ENCODE results near the gene NCOR2. TPM values are rescaled to one million over a fixed set of nuclear protein-coding genes. Genes with fewer than 3 reads are reported as not detected.

The NCOR2 gene
- total RNA-seq, 1 donor from 2014 or later, result 7.3 TPM

GRCh38 chr12:124562018-124562795 lies 5.2 kb downstream of the NCOR2 start:
- FAIRE-seq (no peak), DNase-seq (ENCODE audit: low spot score in 2 of 2) (no peak)

- DNase-seq (ENCODE audit: low spot score in 2 of 2), result no peak
- FAIRE-seq, result no peak
These were observed 6.2 kb downstream of the NCOR2 start for GRCh38 chr12:124561231-124561630.

- no peak for FAIRE-seq
- no peak for DNase-seq (ENCODE audit: low spot score in 2 of 2)
These were observed 7.1 kb downstream of the NCOR2 start for GRCh38 chr12:124560146-124560890.

DNA sequence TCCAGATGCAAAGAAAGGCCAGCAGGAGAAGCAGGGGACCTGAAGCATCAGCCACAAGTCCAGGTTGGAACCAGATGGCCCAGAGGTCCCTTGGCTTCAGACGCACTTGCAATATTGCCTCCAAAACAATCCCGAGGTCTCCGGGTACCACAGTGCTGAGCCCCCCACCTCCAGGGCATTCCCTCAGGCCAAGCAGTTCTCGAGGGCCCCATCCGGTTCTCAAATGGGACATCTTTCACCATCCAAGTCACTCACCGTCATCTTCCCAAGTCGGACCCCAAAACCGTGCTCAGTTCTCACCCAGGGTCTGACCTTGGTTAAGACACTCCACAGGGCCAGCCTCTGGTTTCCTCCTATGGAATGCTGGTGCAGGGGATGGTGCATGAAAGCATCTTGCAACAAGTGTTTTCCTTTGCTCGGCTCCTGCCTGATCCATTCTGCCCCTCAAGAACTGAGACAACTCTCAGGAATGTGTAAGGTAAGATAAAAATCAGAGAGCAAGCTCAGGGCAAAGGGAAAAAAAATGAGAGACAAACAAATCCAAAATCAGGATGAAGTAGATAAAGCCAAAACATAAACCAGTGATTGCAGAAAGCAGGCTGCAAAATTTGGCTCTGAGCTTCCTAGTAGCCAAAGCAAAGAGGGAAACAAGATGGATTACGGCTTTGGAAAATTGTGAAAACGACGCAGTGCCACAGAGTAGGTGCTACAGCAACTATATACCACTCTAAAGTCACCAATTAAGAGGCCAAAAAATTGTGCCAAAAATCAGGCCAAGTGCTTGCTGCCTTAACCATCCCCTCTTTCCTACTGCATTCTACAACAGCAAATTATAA lies 8.0 kb downstream of the NCOR2 start:
- FAIRE-seq (no peak), DNase-seq (ENCODE audit: low spot score in 2 of 2) (no peak)

GRCh38 chr12:124558313-124558712 lies 9.1 kb downstream of the NCOR2 start:
- DNase-seq (ENCODE audit: low spot score in 2 of 2), result no peak
- FAIRE-seq, result no peak

DNA sequence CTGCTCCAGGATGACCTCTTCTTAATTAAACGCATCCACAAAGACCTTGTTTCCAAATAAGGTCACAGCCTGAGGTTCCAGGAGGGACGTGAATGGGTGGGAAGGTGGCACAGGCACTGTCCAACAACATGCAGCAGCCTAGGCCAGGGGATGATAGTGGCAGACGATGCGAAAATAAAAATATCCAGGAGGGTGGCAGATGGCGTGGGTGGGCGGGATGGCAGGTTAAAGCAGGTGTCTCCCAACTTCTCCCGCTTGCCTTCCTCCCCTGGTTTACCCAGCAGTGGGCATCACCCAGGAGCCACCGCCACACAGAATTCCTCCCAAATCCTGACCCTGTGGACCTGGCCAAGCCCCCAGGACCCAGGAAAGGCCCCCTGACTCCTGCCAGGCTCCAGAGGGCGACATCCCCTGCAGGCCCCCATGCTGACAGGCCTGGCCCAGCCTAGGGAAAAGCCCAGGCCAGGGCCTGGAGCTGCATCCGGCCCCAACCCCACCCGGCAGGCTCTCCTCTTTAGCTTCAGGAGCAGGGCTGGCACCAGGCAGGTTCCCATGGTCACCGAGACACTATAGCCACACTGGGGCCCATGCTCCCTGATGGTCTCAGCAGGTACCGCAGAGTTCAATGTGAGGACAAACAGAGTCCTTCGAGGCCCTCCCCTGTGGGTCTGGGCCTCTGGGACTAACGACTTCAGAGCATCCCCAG lies 9.7 kb downstream of the NCOR2 start:
- no peak for DNase-seq (ENCODE audit: low spot score in 2 of 2)
- no peak for FAIRE-seq

- FAIRE-seq, result no peak
These were observed 10.4 kb downstream of the NCOR2 start for GRCh38 chr12:124556896-124557501.

GRCh38 chr12:124556074-124556466 lies 11.3 kb downstream of the NCOR2 start:
- DNase-seq (ENCODE audit: low spot score in 2 of 2) (no peak), FAIRE-seq (no peak)

More at GRCh38 chr12:124556896-124557501, 10.4 kb downstream of the NCOR2 start:
- DNase-seq (ENCODE audit: low spot score in 2 of 2), result no peak

DNA sequence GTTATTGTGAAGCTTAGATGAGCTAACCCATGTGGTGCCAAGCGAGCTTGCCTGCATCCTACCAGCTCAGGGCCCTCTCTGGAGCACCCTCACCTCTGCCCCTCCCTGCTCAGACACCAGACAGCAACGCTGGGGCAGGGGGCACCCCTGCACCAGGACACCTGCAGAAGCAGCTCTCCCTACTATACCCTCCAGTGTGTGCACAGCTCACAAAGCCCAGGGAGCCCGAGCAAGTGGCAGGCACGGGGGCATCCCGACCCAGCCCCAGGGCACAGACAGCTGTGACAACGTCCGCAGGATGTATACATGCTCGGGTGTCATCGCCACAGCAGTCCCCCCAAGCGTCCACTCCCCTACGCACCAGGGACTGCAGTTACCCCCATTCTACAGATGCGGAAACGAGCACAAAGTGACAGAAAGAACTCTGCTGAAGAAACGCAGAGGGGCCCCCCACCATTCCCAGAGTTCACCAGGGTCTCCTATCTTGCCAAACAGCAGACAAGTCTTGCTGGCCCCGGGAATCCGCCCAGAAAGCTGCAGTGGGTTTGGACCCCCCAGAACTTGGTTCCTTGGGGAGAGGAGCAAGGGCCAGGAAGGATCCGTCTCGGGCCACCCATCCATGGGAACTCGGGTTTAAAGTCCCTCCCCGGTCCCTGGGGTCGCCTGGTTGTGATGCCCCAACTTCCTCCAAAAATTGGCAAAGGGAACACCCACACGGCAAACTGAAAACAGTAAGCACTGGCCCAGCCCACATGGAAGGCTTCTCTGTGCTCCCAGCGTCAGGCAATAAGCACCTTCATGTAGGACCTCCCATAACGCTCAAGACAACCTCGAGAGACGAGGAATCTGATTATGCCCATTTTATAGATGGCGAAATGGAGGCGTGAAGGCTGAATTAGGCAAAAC lies 12.0 kb downstream of the NCOR2 start:
- FAIRE-seq, result no peak
- DNase-seq (ENCODE audit: low spot score in 2 of 2), result no peak

DNA sequence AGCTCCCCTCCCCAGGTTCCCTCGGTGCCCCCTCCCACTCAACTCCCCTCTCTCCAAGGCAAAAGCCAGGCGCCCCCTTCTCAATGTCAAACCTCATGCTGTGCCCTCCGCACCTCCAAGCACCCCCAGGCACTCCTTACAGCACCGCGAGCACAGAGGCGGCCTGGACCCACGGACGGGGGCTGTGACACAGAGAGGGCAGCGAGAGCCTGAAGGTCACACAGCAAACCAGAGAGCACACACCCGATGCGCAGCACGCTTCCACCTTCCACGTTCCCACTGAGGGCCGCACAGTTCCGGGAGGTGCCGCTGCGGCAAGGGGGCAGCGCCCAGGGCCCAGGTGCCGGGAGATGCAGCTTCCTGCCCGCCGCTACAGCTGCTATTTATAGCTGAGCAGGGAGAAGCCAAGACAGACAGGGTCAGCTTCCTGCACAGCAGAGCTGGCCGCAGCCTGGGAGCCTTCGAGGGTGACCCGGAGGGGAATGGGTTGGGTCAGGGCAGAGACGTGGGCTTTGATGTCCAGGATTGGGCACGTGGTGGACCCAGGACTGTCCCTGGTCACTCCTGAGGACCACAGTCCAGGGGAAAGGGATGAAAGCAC lies 12.9 kb downstream of the NCOR2 start:
- no peak for DNase-seq (ENCODE audit: low spot score in 2 of 2)
- no peak for FAIRE-seq

DNA sequence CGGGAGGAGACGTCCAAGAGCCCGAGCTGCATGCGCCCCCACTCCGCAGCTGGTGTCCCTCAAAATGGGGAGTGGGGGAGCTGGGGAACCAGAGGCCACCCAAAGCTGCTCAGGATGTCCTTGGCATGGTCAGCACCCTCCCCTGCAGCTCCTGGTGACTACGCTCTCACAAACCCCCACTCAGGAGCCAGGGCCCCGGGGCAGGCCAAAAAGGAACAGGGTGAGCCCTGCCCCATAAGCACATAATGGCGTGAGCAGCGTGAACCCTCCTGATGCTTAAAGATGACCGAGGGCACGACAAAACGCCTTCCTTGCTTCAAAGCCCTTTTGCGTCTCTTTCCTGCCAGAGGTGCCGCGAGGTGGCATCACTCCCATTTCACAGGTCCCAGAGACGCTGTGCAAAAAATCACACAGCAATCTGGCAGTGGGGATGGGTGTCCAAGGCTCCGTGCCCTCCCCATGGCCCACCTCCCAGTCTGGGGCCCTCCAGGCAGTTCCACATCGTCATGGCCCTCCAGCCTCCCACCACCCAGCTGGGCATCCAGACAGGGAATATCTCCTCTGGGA lies 13.5 kb downstream of the NCOR2 start:
- FAIRE-seq (no peak), DNase-seq (ENCODE audit: low spot score in 2 of 2) (no peak)

GRCh38 chr12:124551268-124552144 lies 15.9 kb downstream of the NCOR2 start:
- FAIRE-seq, result no peak

GRCh38 chr12:124550123-124551089 lies 17.0 kb downstream of the NCOR2 start:
- DNase-seq (ENCODE audit: low spot score in 2 of 2) (no peak), FAIRE-seq (no peak)

More at GRCh38 chr12:124551268-124552144, 15.9 kb downstream of the NCOR2 start:
- DNase-seq (ENCODE audit: low spot score in 2 of 2), result no peak

DNA sequence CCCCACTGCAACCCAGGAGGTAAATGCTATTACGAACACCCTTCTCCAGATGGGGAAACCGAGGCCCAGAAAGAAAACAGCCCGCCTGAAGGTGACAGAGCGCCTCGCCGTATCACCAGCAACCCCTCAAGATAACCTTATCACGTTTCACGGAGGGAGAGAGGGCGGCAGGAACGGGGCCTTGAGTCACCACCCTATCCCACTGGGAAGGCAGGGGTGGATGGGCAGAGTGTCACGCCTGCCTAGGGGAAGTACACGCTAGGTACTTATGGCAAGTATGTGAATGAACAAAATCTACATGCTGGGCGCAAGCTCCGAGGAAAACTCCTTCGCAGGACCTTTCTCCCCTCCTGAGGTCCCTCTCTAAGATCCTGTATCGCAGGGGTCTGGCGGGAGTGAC lies 17.8 kb downstream of the NCOR2 start:
- DNase-seq (ENCODE audit: low spot score in 2 of 2) (no peak), FAIRE-seq (no peak)

GRCh38 chr12:124548854-124549378 lies 18.5 kb downstream of the NCOR2 start:
- no peak for DNase-seq (ENCODE audit: low spot score in 2 of 2)
- no peak for FAIRE-seq

- DNase-seq (ENCODE audit: low spot score in 2 of 2), result no peak
These were observed 19.8 kb downstream of the NCOR2 start for GRCh38 chr12:124547626-124548025.

More at GRCh38 chr12:124547626-124548025, 19.8 kb downstream of the NCOR2 start:
- no peak for FAIRE-seq

All from frontal cortex (tissue), 4 donors.